ENCODE results near the gene PBRM1.

PBRM1 gene

DNA sequence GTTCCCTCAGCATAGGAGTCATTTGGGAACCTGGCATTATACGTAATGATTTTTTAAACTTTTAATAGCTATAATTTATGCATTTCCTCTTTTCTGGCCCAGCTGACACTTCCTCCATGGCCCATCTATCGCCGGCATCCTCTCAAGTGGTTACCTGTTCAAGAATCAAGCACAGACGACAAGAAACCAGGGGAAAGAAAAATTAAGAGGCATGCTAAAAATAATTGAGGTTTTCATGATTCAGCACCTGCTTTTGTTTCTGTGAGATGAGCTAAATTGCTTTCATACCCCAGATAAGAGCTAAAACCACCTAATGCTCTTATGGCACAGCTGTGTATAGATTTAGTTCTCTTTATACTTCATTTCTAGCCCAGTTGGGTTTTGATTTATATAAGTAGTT lies 21.9 kb upstream of the PBRM1 start:
- TF ChIP-seq POLR2AphosphoS5 (IDR thresholded peaks at IDR 0.05; ENCODE audit: low read depth, low read length) (no peak), FOXP2 (optimal IDR thresholded peaks at IDR 0.05; ENCODE audit: borderline replicate concordance, extremely low read depth, extremely low read length, insufficient read depth) (no peak), SIN3A (IDR thresholded peaks at IDR 0.05; ENCODE audit: borderline replicate concordance, insufficient read depth, low read length) (no peak), TAF1 (IDR thresholded peaks at IDR 0.05; ENCODE audit: borderline replicate concordance, insufficient read depth, low read length) (no peak)
- TF ChIP-seq, protein P1, sequence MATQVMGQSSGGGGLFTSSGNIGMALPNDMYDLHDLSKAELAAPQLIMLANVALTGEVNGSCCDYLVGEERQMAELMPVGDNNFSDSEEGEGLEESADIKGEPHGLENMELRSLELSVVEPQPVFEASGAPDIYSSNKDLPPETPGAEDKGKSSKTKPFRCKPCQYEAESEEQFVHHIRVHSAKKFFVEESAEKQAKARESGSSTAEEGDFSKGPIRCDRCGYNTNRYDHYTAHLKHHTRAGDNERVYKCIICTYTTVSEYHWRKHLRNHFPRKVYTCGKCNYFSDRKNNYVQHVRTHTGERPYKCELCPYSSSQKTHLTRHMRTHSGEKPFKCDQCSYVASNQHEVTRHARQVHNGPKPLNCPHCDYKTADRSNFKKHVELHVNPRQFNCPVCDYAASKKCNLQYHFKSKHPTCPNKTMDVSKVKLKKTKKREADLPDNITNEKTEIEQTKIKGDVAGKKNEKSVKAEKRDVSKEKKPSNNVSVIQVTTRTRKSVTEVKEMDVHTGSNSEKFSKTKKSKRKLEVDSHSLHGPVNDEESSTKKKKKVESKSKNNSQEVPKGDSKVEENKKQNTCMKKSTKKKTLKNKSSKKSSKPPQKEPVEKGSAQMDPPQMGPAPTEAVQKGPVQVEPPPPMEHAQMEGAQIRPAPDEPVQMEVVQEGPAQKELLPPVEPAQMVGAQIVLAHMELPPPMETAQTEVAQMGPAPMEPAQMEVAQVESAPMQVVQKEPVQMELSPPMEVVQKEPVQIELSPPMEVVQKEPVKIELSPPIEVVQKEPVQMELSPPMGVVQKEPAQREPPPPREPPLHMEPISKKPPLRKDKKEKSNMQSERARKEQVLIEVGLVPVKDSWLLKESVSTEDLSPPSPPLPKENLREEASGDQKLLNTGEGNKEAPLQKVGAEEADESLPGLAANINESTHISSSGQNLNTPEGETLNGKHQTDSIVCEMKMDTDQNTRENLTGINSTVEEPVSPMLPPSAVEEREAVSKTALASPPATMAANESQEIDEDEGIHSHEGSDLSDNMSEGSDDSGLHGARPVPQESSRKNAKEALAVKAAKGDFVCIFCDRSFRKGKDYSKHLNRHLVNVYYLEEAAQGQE (IDR thresholded peaks at IDR 0.05; ENCODE audit: insufficient read depth in 1 of 2, low read depth in 2 of 2, low read length in 2 of 2), result no peak

- TF ChIP-seq SIN3A (IDR thresholded peaks at IDR 0.05; ENCODE audit: borderline replicate concordance, insufficient read depth, low read length), result peak; percentile 91; the same call in 1 of the 2 replicates
- peak; percentile 38 for TF ChIP-seq FOXP2 (optimal IDR thresholded peaks at IDR 0.05; ENCODE audit: borderline replicate concordance, extremely low read depth, extremely low read length, insufficient read depth)
- TF ChIP-seq POLR2AphosphoS5 (IDR thresholded peaks at IDR 0.05; ENCODE audit: low read depth, low read length), result peak; percentile 71
- peak; percentile 65; the same call in 1 of the 2 replicates for TF ChIP-seq TAF1 (IDR thresholded peaks at IDR 0.05; ENCODE audit: borderline replicate concordance, insufficient read depth, low read length)
- TF ChIP-seq, protein P1 (IDR thresholded peaks at IDR 0.05; ENCODE audit: insufficient read depth in 1 of 2, low read depth in 2 of 2, low read length in 2 of 2), result 0 out of 4 replicates have a peak, but pooled peaks of 1 of the 2 experiments have one; percentile 6
Measured at GRCh38 chr3:52705688-52706686, 20.3 kb upstream of the PBRM1 start, which contains the start of the genes GLT8D1 and SPCS1. Gene GLT8D1, minus strand, starts transcription at chr3:52705791. Its CDS starts 5,331 bp downstream, at chr3:52700460. Gene SPCS1, plus strand, starts transcription at chr3:52706106. Its CDS starts 141 bp downstream, at chr3:52706247.

- TF ChIP-seq FOXP2 (optimal IDR thresholded peaks at IDR 0.05; ENCODE audit: borderline replicate concordance, extremely low read depth, extremely low read length, insufficient read depth), result no peak
- TF ChIP-seq TAF1 (IDR thresholded peaks at IDR 0.05; ENCODE audit: borderline replicate concordance, insufficient read depth, low read length), result no peak
- TF ChIP-seq, protein P1 (IDR thresholded peaks at IDR 0.05; ENCODE audit: insufficient read depth in 1 of 2, low read depth in 2 of 2, low read length in 2 of 2), result no peak
Measured at GRCh38 chr3:52705438-52705687, 19.6 kb upstream of the PBRM1 start.

- TF ChIP-seq TAF1 (IDR thresholded peaks at IDR 0.05; ENCODE audit: borderline replicate concordance, insufficient read depth, low read length) (no peak), FOXP2 (optimal IDR thresholded peaks at IDR 0.05; ENCODE audit: borderline replicate concordance, extremely low read depth, extremely low read length, insufficient read depth) (no peak), SIN3A (IDR thresholded peaks at IDR 0.05; ENCODE audit: borderline replicate concordance, insufficient read depth, low read length) (no peak), POLR2AphosphoS5 (IDR thresholded peaks at IDR 0.05; ENCODE audit: low read depth, low read length) (no peak)
- TF ChIP-seq, protein P1 (IDR thresholded peaks at IDR 0.05; ENCODE audit: insufficient read depth in 1 of 2, low read depth in 2 of 2, low read length in 2 of 2), result no peak
Measured at GRCh38 chr3:52704611-52705437, 19.1 kb upstream of the PBRM1 start.
